Peyer's patch (tissue), 4 donors: ENCODE measurements around the gene TEF. TPM values are rescaled to one million over a fixed set of nuclear protein-coding genes. Genes with fewer than 3 reads are reported as not detected.

Source experiments
- DNase-seq, 3 donors: peaks; one replicate each; pipeline ENCODE4 v3.0.0-alpha.2; 2017 to 2019
- H3K27ac ChIP-seq, 4 donors: fragments of 200-600 bp; sonication (generic); one replicate each; pipeline ENCODE4 v1.5.1; 2016 to 2019
- H3K27me3 ChIP-seq, 2 donors: fragments of 200-600 bp; sonication (generic); one replicate each; pipeline ENCODE4 v1.5.1; 2019
- H3K36me3 ChIP-seq, 3 donors: fragments of 200-600 bp; sonication (generic); one replicate each; pipeline ENCODE4 v1.5.1; 2016 to 2019
- H3K4me1 ChIP-seq, 4 donors: fragments of 200-600 bp; sonication (generic); one replicate each; pipeline ENCODE4 v1.5.1; 2016 to 2019
- H3K4me3 ChIP-seq, 4 donors: fragments of 200-600 bp; sonication (generic); 1 replicate in 3 of 4; 2 replicates in 1 of 4; pipeline ENCODE4 v1.5.1; 2016 to 2019; ENCODE audit warnings: mild to moderate bottlenecking in 1 of 4
- H3K9me3 ChIP-seq, 4 donors: fragments of 200-600 bp; sonication (generic); one replicate each; pipeline ENCODE4 v1.5.1; 2016 to 2019; ENCODE audit warnings: mild to moderate bottlenecking in 1 of 4
- POLR2A ChIP-seq, 2 donors: fragments of 450-650 bp; IDR thresholded peaks; one replicate each; pipeline ENCODE4 v1.5.1; 2017; ENCODE audit warnings: antibody characterized with exemption in 2 of 2, mild to moderate bottlenecking in 2 of 2, moderate library complexity in 2 of 2
- total RNA-seq, 4 donors: library from RNA; depleted of rRNA; stranded (reverse); fragments of >200 nt; gene quantifications; one replicate each; pipeline ENCODE4 v1.1.0, GENCODE V29; 2016
- TF ChIP-seq, protein P1 (sequence below), 6 experiments: fragments of 450-650 bp in 4 of 6; fragments of 200-600 bp in 2 of 6; sonication (generic) in 1 of 6; IDR thresholded peaks; one replicate each; pipeline ENCODE4 v1.5.1; 2017 to 2019; ENCODE audit warnings: antibody characterized with exemption in 6 of 6, mild to moderate bottlenecking in 3 of 6, moderate library complexity in 1 of 6

The TEF gene
- total RNA-seq, 4 donors from 2014 or later: 6.6 to 42.2 (median 27.0) TPM

GRCh38 chr22:41365425-41365824 lies 16.3 kb upstream of the TEF start:
- no peak for TF ChIP-seq POLR2A (IDR thresholded peaks at IDR 0.05)
- TF ChIP-seq, protein P1, sequence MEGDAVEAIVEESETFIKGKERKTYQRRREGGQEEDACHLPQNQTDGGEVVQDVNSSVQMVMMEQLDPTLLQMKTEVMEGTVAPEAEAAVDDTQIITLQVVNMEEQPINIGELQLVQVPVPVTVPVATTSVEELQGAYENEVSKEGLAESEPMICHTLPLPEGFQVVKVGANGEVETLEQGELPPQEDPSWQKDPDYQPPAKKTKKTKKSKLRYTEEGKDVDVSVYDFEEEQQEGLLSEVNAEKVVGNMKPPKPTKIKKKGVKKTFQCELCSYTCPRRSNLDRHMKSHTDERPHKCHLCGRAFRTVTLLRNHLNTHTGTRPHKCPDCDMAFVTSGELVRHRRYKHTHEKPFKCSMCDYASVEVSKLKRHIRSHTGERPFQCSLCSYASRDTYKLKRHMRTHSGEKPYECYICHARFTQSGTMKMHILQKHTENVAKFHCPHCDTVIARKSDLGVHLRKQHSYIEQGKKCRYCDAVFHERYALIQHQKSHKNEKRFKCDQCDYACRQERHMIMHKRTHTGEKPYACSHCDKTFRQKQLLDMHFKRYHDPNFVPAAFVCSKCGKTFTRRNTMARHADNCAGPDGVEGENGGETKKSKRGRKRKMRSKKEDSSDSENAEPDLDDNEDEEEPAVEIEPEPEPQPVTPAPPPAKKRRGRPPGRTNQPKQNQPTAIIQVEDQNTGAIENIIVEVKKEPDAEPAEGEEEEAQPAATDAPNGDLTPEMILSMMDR (IDR thresholded peaks at IDR 0.05): no peak
- no peaks in the 10 kb centered on the region for H3K9me3 ChIP-seq
- H3K27me3 ChIP-seq: no peaks in the 10 kb centered on the region
- no peak for DNase-seq
- H3K36me3 ChIP-seq: no peaks in the 10 kb centered on the region
- peaks cover 0 to 17% (median 3%) of the 10 kb centered on the region in 4 donors for H3K4me1 ChIP-seq
- H3K27ac ChIP-seq: no peak overlapping the region
- no peak overlapping the region for H3K4me3 ChIP-seq

GRCh38 chr22:41366323-41367029 lies 15.3 kb upstream of the TEF start:
- no peaks in the 10 kb centered on the region for H3K36me3 ChIP-seq
- H3K27me3 ChIP-seq: no peaks in the 10 kb centered on the region
- peak overlapping the region in 3 of 4 donors; percentile 26 to 64 (median 53) for H3K27ac ChIP-seq
- TF ChIP-seq POLR2A (IDR thresholded peaks at IDR 0.05): no peak
- TF ChIP-seq, protein P1 (IDR thresholded peaks at IDR 0.05): no peak
- peaks cover 0 to 17% (median 3%) of the 10 kb centered on the region in 4 donors for H3K4me1 ChIP-seq
- peak overlapping the region in 2 of 4 donors; percentile 37 to 50 for H3K4me3 ChIP-seq
- no peaks in the 10 kb centered on the region for H3K9me3 ChIP-seq
- DNase-seq: no peak

DNA sequence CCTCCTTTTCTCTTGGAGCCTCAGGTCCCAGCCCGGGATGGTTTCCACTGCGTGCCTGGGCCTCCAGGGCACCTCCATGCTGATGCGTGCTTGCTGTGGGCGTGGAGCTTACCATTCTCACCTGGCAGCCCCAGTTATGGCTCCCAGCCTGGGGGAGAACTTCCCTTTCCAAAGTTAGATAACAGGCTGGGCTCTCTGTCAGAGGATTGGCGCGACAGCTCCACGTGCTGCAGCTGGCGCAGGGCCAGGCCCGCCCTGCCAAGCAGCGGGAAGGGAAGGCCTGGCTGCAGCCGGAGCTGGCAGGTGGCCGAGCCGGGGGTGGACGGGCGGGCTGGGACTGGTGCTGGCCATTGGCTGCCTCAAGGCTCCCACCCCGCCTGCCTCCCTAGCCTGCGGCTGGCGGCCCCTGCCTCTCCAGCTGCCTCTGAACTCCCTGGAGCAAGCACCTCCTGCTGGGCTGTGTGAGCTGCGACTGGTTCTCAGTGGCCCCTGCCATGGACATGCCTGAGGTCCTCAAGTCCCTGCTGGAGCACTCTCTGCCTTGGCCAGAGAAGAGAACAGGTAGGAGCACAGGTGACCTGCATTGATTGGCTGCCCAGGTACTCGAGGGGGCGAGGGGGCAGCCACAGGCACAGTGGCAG lies 14.6 kb upstream of the TEF start:
- H3K27me3 ChIP-seq: no peaks in the 10 kb centered on the region
- H3K4me1 ChIP-seq: peaks cover 0 to 17% (median 3%) of the 10 kb centered on the region in 4 donors
- DNase-seq: peak; percentile 47 to 95 (median 91)
- no peak for TF ChIP-seq POLR2A (IDR thresholded peaks at IDR 0.05)
- TF ChIP-seq, protein P1 (IDR thresholded peaks at IDR 0.05): peak in 3 of 6 experiments; percentile 33 to 41 (median 35)
- no peaks in the 10 kb centered on the region for H3K9me3 ChIP-seq
- peak overlapping the region; percentile 20 to 50 (median 28) for H3K4me3 ChIP-seq
- H3K36me3 ChIP-seq: no peaks in the 10 kb centered on the region
- H3K27ac ChIP-seq: peak overlapping the region; percentile 26 to 64 (median 52)

- no peak for TF ChIP-seq POLR2A (IDR thresholded peaks at IDR 0.05)
- TF ChIP-seq, protein P1 (IDR thresholded peaks at IDR 0.05): no peak
- DNase-seq: no peak
- Histone ChIP-seq H3K27me3 (no peaks in the 10 kb centered on the region), H3K36me3 (no peaks in the 10 kb centered on the region), H3K4me3 (peak overlapping the region; percentile 20 to 50 (median 28)), H3K4me1 (peaks cover 0 to 17% (median 3%) of the 10 kb centered on the region in 4 donors), H3K9me3 (no peaks in the 10 kb centered on the region), H3K27ac (peak overlapping the region; percentile 26 to 64 (median 52))
These were observed 13.8 kb upstream of the TEF start for GRCh38 chr22:41367680-41368542.
